ENCODE results near the gene UXT. TPM values are rescaled to one million over a fixed set of nuclear protein-coding genes. Genes with fewer than 3 reads are reported as not detected.
"Not testable (repeated sequence)": the region's sequence is repeated elsewhere in the genome, so short reads cannot be mapped to it uniquely, and the experiment has no call there.

UXT gene
- total and polyA plus RNA-seq, 2 of the 13 experiments (the other 11 are each of a cell fraction or from before 2014, with no cell fraction given) = 107 to 123 TPM

GRCh38 chrX:47683184-47683828 is 24.3 kb upstream of the UXT start:
- FAIRE-seq (no peak), DNase-seq (ENCODE audit: low spot score) (no peak), ATAC-seq (no peak)
- BruUV-seq (replicated peaks) = no TSS peak
- Histone ChIP-seq H3K36me3 (replicated peaks in 1 of 2; ENCODE audit: control insufficient read depth in 1 of 2, insufficient read depth in 2 of 2, low read length in 2 of 2) (no peaks in the 10 kb centered on the region), H3K27me3 (ENCODE audit: control insufficient read depth in 1 of 2, insufficient read depth in 2 of 2, low read length in 2 of 2) (no peaks in the 10 kb centered on the region), H3K4me2 (ENCODE audit: low read depth, low read length) (no peak overlapping the region), H3K9ac (ENCODE audit: insufficient read depth, low read depth, low read length) (no peak overlapping the region), H3K79me2 (ENCODE audit: insufficient read depth, low read length) (no peaks in the 10 kb centered on the region), H2AFZ (ENCODE audit: low read length) (no peak overlapping the region), H3K4me1 (ENCODE audit: insufficient read depth, low read length) (no peaks in the 10 kb centered on the region), H3K4me3 (replicated peaks in 1 of 3; ENCODE audit: insufficient read depth in 1 of 3, low read depth in 2 of 3, low read length in 3 of 3) (no peak overlapping the region), H3K9me3 (ENCODE audit: low read length) (no peaks in the 10 kb centered on the region), H4K20me1 (ENCODE audit: insufficient read depth, low read length) (no peaks in the 10 kb centered on the region), H3K27ac (ENCODE audit: extremely low read length, insufficient read depth, low read length) (no peak overlapping the region)
- WGBS (ENCODE audit: low lambda C conversion rate) = 0% methylated on average over 1 of the region's 14 CpGs
- CTCF ChIA-PET (ENCODE audit: low intra/inter-chr PET ratio, low total read pairs) = no interaction called here
- POLR2A ChIA-PET = no interaction called here
- intact Hi-C loops (cut with micrococcal nuclease; ENCODE audit: unreplicated experiment) = no loop called here
- in situ Hi-C loops (cut with HindIII; ENCODE audit: extremely low pct_ligation_motif_present, low pct_unique_long_range_greater_than_20kb) = no loop called here
- TF ChIP-seq CENPT (CRISPR knock-in tag; IDR thresholded peaks at IDR 0.05; ENCODE audit: low read depth) = no peak
- no peak for TF ChIP-seq ZNF780A (CRISPR knock-in tag; IDR thresholded peaks at IDR 0.05)
- no peak for TF ChIP-seq ZSCAN5A (CRISPR knock-in tag; IDR thresholded peaks at IDR 0.05; ENCODE audit: borderline replicate concordance)
- no peak for TF ChIP-seq ZNF260 (CRISPR knock-in tag; IDR thresholded peaks at IDR 0.05; ENCODE audit: borderline replicate concordance, low read depth)
- TF ChIP-seq ZNF639 (CRISPR knock-in tag; conservative IDR thresholded peaks at IDR 0.05) = no peak

- FAIRE-seq; H3K27me3 ChIP-seq (ENCODE audit: control insufficient read depth in 1 of 2, insufficient read depth in 2 of 2, low read length in 2 of 2); H3K4me3 ChIP-seq (replicated peaks in 1 of 3; ENCODE audit: insufficient read depth in 1 of 3, low read depth in 2 of 3, low read length in 3 of 3); H3K27ac ChIP-seq (ENCODE audit: extremely low read length, insufficient read depth, low read length); BruUV-seq (replicated peaks); H4K20me1 ChIP-seq (ENCODE audit: insufficient read depth, low read length); H2AFZ ChIP-seq (ENCODE audit: low read length); H3K9ac ChIP-seq (ENCODE audit: insufficient read depth, low read depth, low read length); intact Hi-C loops (cut with micrococcal nuclease; ENCODE audit: unreplicated experiment); H3K79me2 ChIP-seq (ENCODE audit: insufficient read depth, low read length); H3K9me3 ChIP-seq (ENCODE audit: low read length); ATAC-seq; CTCF ChIA-PET (ENCODE audit: low intra/inter-chr PET ratio, low total read pairs); H3K4me1 ChIP-seq (ENCODE audit: insufficient read depth, low read length); in situ Hi-C loops (cut with HindIII; ENCODE audit: extremely low pct_ligation_motif_present, low pct_unique_long_range_greater_than_20kb); DNase-seq (ENCODE audit: low spot score); H3K4me2 ChIP-seq (ENCODE audit: low read depth, low read length); POLR2A ChIA-PET; H3K36me3 ChIP-seq (replicated peaks in 1 of 2; ENCODE audit: control insufficient read depth in 1 of 2, insufficient read depth in 2 of 2, low read length in 2 of 2): not testable (repeated sequence)
- WGBS (ENCODE audit: low lambda C conversion rate) = 19% methylated on average over 7 of the region's 7 CpGs
Measured at GRCh38 chrX:47675959-47676859, 17.2 kb upstream of the UXT start.
